ENCODE data around the gene FAM50B.

The FAM50B gene

GRCh38 chr6:3838992-3839867, 9.9 kb upstream of the FAM50B start:
- Histone ChIP-seq H3K4me3 (ENCODE audit: low read depth, low read length) (no peak overlapping the region), H3K36me3 (no peaks in the 10 kb centered on the region), H3K27ac (no peak overlapping the region), H3K27me3 (ENCODE audit: insufficient read depth, low read depth, severe bottlenecking) (no peaks in the 10 kb centered on the region), H3K9me3 (ENCODE audit: severe bottlenecking) (no peaks in the 10 kb centered on the region)
- no peak for TF ChIP-seq CTCF (IDR thresholded peaks at IDR 0.05; ENCODE audit: low read depth, low read length)
- peak; percentile 0 for DNase-seq

GRCh38 chr6:3841066-3841454, 8.1 kb upstream of the FAM50B start:
- DNase-seq = no peak
- TF ChIP-seq CTCF (IDR thresholded peaks at IDR 0.05; ENCODE audit: low read depth, low read length) = no peak
- H3K36me3 ChIP-seq = no peaks in the 10 kb centered on the region
- no peaks in the 10 kb centered on the region for H3K27me3 ChIP-seq (ENCODE audit: insufficient read depth, low read depth, severe bottlenecking)
- H3K9me3 ChIP-seq (ENCODE audit: severe bottlenecking) = no peaks in the 10 kb centered on the region
- no peak overlapping the region for H3K27ac ChIP-seq
- H3K4me3 ChIP-seq (ENCODE audit: low read depth, low read length) = no peak overlapping the region

GRCh38 chr6:3841711-3842565, 7.2 kb upstream of the FAM50B start:
- no peak for DNase-seq
- no peak overlapping the region for H3K4me3 ChIP-seq (ENCODE audit: low read depth, low read length)
- H3K9me3 ChIP-seq (ENCODE audit: severe bottlenecking) = no peaks in the 10 kb centered on the region
- H3K27me3 ChIP-seq (ENCODE audit: insufficient read depth, low read depth, severe bottlenecking) = no peaks in the 10 kb centered on the region
- TF ChIP-seq CTCF (IDR thresholded peaks at IDR 0.05; ENCODE audit: low read depth, low read length) = no peak
- no peak overlapping the region for H3K27ac ChIP-seq
- no peaks in the 10 kb centered on the region for H3K36me3 ChIP-seq

GRCh38 chr6:3843379-3844096, 5.6 kb upstream of the FAM50B start:
- Histone ChIP-seq H3K27ac (no peak overlapping the region), H3K9me3 (ENCODE audit: severe bottlenecking) (no peaks in the 10 kb centered on the region), H3K27me3 (ENCODE audit: insufficient read depth, low read depth, severe bottlenecking) (no peaks in the 10 kb centered on the region), H3K36me3 (no peaks in the 10 kb centered on the region), H3K4me3 (ENCODE audit: low read depth, low read length) (no peak overlapping the region)
- DNase-seq = peak; percentile 71
- TF ChIP-seq CTCF (IDR thresholded peaks at IDR 0.05; ENCODE audit: low read depth, low read length) = no peak

GRCh38 chr6:3844097-3844463, 5.1 kb upstream of the FAM50B start:
- no peak for DNase-seq
- H3K27ac ChIP-seq = no peak overlapping the region
- no peaks in the 10 kb centered on the region for H3K27me3 ChIP-seq (ENCODE audit: insufficient read depth, low read depth, severe bottlenecking)
- H3K4me3 ChIP-seq (ENCODE audit: low read depth, low read length) = no peak overlapping the region
- no peak for TF ChIP-seq CTCF (IDR thresholded peaks at IDR 0.05; ENCODE audit: low read depth, low read length)
- no peaks in the 10 kb centered on the region for H3K9me3 ChIP-seq (ENCODE audit: severe bottlenecking)
- H3K36me3 ChIP-seq = no peaks in the 10 kb centered on the region

All from WERI-Rb-1 (cell line).